Ureter (tissue), 1 donor: Measurements from ENCODE around the gene NTM. TPM values are rescaled to one million over a fixed set of nuclear protein-coding genes. Genes with fewer than 3 reads are reported as not detected.

ENCODE experiments used
- DNase-seq: peaks from one replicate; pipeline ENCODE4 v3.0.0-alpha.2; 2020; ENCODE audit warnings: low spot score
- total RNA-seq: library from RNA; stranded (reverse); gene quantifications from one replicate; pipeline ENCODE4 v1.2.4, GENCODE V29; 2023
- donor health status: DM: yes; HTN: yes; CAD: no.

Gene NTM
- total RNA-seq, 1 donor from 2014 or later: 9.9 TPM

DNA sequence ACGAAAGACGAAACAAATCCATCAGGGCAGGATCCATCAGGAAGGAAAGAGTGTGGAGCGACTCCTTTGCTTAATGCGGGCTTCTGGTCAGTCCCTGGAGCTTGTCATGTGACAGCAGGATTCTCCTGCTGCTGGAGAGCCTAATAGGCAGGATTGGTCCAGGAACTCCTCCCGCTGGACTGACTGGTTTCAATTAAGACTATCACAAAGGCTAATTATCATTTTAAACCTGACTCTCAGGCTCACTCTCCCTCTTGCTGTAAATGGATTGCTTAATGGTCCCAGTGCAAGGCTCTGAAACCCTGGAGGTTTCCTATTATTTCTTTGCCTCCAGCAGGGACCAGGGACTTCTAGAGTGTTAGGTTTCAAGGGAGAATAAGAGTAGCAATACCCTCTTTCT lies 493.8 kb downstream of the NTM start:
- no peak for DNase-seq

GRCh38 chr11:131865860-131866259 lies 495.4 kb downstream of the NTM start:
- no peak for DNase-seq

GRCh38 chr11:131866535-131867400 lies 496.4 kb downstream of the NTM start:
- no peak for DNase-seq

DNA sequence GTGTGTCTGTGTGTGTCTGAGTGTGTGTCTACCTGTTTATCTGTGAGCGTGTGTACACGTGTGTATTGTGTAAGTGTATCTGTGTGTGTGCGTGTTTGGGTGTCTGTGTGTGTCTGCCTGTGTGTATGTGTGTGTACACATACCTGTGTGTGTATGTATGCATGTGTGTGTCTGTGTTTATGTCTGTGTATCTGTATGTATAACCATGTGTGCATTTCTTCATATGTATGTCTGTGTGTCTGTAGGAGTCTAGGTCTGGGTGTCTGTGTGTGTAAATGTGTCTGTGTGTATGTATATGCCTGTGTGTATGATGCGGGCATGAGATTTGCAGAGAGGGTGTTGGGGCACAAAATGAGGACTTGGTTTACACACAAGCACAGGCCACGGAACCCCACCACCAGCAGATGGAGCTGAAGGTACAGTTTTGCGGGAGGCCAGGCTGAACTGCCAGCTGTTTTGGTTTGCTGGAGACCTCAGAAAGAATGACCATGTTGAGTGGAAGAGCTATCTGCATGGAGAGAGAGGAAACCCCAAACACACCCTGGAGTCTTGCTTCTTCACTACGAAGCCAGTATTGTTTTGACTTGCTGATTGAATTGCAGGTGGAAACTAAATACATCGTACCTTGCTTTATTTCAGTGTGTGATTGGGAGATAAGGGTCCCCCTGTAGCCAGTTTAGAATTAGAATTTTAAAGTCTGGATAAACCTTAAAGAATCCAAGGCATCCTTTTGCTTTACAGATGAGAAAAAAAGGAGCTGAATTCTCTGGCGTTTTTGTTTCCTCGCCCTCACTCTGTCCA lies 497.2 kb downstream of the NTM start:
- DNase-seq: peak; percentile 81

GRCh38 chr11:131868629-131869507 lies 498.5 kb downstream of the NTM start:
- no peak for DNase-seq

DNA sequence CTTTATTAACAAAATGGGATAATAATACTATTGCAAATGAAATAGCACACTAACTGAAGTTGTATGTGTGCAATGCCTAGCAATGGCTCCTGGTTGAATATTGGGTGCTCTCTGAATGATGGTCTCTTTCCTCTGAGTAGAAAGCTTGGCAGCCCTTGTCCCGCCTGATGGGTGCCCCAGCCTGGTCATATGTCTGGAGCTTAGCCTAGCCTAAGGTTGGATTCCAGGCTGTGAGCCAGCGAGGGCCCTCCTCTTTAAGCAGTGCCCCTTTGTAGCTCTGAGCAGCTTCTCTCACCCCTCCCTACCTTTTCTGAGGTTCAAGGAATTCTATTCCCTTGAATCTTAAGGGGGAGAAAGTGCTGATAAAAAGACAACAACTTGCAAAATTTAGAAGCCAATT lies 499.9 kb downstream of the NTM start:
- DNase-seq: no peak

DNA sequence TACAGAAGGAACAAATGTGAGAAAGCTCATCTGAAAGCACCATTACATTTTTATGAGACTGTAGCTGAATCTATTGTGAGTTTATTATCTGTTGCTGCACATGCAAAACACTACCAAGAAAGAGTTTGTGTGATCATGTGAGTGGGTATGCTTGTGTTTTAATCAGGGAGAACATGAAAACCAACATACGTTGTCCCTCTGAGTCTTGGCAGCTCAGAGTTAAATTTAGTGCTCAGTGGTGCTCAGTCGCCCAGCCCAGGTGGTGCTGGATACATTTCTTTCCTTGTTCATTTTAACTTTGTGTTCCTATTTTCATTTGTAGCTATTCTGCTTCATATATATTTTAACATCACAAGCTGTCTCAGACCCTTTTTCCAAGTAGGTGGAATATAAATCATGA lies 500.6 kb downstream of the NTM start:
- DNase-seq: no peak

DNA sequence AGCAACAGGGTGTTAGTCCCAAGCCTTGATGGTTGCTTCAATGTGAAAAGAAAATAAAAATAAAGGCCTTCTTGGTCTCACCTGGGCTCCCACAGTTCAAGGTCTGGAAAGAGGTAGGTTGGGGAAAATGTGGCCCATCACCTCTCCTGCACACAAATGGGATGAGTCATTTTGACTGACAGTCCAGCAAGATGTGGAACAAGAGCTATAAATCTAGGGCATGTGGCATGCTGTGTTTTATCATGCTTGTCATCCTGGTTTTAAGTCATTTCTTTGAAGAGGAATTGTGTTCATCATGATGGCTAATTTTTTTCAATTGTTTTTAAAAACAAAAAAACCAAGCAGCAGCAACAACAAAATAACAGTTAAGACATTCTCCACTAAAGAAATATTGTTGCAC lies 503.7 kb downstream of the NTM start:
- no peak for DNase-seq

DNA sequence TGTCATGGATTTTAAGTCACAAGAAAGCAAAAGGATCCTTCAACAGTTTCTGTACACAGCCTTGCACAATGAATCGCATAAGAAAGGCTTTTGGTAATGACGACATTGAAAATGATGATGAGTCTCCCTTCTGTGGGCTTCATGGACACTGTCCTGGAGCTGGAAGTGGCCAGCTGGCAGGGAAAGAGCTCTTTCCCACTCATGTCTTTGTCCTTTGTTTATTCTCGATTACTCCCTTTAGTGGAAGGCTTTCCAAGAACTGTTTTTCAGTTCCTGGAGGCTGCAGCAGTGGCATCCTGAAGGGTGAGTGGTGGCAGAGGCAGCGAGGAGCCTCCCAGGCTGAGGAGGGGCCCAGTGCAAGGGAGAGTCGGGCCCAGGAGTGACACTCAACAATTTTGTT lies 505.2 kb downstream of the NTM start:
- no peak for DNase-seq

DNA sequence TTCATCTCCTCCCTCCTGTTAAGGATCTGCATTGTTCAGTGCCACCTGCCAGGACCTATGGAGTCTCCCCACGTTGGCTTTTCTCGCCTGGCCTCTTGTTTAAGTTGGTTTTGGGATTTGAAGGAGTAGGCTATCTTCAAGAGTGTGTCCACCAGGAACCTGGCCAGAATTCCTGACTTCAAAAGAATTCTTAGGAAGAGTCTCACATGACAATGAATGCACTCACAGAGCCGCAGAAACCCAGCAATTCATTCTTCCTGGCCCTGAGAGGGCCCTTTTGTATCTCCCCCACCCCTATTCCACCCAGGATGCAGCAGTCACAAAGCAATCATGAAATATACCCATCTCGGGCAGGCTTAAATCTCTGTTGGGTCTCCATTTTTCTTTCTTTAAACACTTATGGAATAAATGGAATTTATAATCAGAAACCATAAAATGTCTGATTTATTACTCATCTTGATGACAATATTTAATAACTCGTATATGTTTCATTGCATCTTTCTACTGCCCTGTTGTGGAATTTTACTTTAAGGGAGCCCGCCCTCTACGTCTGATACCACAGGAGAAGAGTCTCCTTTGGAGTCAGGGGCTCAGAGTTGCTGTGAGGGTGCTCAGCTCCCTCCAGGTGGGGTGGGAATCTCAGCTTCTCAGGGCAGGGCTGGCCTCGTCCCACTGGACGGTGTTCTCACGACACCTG lies 507.0 kb downstream of the NTM start:
- no peak for DNase-seq

- no peak for DNase-seq
Observed at GRCh38 chr11:131880316-131880715, 509.9 kb downstream of the NTM start.

DNA sequence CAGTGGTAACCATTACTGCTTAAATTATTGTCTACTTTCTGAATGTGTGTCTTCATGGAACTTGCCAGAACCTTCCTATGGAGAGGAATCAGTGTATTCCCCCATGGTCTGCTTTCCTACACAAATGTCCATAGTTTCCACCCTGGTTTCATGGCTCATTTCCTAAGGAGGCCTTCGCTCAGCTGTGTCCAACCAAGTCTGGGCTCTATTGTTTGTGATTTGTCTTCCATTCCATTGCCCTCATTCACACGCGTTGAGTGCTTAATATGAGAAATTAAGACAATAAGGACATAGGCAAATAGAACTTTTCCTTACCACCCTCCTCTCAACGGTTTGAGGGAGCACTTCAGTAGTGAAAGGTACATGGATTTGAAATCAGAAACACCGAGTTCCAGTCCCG lies 510.6 kb downstream of the NTM start:
- DNase-seq: no peak

- no peak for DNase-seq
Observed at GRCh38 chr11:131883332-131883731, 512.9 kb downstream of the NTM start.

- DNase-seq: no peak
Observed at GRCh38 chr11:131884461-131885073, 514.2 kb downstream of the NTM start.

DNA sequence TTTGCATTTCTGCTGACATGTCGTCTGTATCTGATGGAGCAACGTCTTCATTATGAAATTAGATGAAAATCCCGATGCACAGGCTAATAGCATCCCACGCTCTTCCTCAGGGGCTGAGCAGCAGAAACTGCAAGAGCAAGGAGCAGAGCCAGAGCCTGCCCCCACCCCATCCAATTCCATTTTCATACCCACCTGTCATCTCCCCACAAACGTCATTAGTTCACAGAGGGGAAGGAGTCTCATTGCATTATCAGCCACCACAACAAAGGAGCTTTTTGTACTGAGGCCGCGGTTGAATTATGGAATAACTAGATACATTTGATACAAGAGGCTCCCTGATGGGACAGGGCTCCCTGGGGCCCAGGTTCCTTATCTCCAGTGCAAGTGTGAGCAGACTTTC lies 515.0 kb downstream of the NTM start:
- no peak for DNase-seq

GRCh38 chr11:131886201-131886600 lies 515.8 kb downstream of the NTM start:
- DNase-seq: no peak

DNA sequence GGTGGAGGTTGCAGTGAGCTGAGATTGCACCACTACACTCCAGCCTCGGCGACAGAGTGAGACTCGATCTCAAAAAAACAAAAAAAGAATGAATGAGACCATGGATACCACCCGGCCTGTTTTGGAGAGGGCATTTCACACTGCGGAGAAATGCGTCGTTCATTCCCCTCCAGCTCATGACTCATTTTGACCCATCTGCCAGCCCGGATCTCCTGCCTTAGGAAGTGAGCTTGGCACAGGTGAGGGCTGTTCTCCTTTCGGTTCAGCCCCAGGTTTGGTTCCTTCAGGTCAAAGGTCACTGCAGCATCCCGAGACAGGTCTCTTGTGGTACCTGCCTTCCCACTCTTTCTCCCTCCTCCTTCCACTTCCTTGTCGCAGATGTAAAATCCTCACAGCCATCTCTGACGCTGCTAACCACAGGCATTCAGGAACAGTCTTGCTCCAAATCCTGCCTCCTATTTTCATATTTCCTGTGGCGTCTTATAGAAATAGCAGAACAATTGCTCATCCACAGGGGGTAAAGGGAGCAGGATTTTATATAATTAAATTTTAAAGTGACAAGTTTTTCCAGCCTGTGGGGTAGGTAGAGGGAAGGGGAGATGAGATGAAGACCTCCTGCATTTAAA lies 517.9 kb downstream of the NTM start:
- no peak for DNase-seq

- DNase-seq: no peak
Observed at GRCh38 chr11:131889146-131889577, 518.7 kb downstream of the NTM start.

DNA sequence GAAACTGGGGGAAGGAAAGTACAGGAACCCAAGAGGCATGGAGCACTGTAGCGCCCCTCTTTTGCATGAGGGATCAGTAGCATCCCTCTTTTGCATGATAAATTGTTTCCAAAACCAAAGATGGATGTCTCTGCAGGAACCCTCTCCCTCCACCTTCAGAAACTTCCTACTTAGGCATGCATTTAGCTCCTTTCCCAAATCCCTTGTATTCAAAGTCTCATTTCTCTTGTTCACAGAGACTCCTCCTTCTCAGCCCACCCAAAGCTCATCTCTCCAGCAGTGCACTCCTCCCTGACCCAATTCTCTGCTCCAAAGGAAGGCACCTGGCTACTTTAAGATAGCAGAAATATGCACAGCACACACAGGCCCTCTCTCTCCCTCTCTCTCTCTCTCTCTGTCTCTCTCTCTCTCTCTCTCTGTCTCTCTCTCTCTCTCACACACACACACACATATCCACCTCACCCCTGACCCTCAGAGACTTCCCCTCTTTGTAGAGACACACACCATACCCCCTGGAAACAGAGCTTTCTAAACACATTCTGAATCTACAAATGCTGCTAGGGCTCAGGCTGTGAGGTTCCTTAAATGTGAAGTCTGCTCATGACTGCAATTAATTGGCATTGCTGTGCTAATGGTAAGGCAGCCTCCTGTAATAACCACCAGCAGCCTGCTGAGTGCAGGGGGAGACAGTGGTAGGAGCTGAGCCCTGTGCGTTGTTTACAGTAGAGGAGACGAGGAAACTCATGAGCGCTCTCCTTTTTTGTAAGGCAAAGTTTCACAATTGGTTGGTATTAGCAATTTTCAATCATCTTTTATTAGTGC lies 519.6 kb downstream of the NTM start:
- DNase-seq: no peak
